ENCODE measurements around the gene BABAM2. TPM values are rescaled to one million over a fixed set of nuclear protein-coding genes. Genes with fewer than 3 reads are reported as not detected.

Gene BABAM2
- total RNA-seq, 4 donors from 2014 or later = 23.7 to 41.1 (median 27.9) TPM

DNA sequence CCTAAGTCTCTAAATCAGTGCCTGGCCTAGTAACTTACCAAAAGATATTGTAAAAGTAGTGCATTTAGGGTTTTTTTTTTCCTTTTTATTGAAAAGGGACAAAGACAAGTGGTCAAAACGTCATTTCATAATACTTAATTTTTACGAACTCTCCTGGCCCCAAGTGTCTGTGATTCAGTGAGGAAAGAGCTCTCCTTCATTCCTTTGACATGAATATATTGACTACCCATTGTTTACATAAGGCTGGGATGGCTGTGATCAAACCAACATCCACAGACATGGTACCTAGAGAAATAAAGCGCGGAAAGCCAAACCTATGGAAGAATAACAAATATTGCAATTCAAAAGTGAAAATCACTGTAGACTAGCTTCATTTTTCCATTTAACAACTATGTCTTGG is 198.4 kb downstream of the BABAM2 start:
- no peaks in the 10 kb centered on the region for H3K4me1 ChIP-seq
- WGBS = 97% methylated on average over 4 of the region's 4 CpGs
- no peaks in the 10 kb centered on the region for H3K9me3 ChIP-seq
- H3K27ac ChIP-seq = no peak overlapping the region
- no peak overlapping the region for H3K4me3 ChIP-seq
- TF ChIP-seq POLR2AphosphoS5 (IDR thresholded peaks at IDR 0.05) (no peak), POLR2A (IDR thresholded peaks at IDR 0.05) (no peak), EP300 (IDR thresholded peaks at IDR 0.05) (no peak)
- TF ChIP-seq, protein P1, sequence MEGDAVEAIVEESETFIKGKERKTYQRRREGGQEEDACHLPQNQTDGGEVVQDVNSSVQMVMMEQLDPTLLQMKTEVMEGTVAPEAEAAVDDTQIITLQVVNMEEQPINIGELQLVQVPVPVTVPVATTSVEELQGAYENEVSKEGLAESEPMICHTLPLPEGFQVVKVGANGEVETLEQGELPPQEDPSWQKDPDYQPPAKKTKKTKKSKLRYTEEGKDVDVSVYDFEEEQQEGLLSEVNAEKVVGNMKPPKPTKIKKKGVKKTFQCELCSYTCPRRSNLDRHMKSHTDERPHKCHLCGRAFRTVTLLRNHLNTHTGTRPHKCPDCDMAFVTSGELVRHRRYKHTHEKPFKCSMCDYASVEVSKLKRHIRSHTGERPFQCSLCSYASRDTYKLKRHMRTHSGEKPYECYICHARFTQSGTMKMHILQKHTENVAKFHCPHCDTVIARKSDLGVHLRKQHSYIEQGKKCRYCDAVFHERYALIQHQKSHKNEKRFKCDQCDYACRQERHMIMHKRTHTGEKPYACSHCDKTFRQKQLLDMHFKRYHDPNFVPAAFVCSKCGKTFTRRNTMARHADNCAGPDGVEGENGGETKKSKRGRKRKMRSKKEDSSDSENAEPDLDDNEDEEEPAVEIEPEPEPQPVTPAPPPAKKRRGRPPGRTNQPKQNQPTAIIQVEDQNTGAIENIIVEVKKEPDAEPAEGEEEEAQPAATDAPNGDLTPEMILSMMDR (IDR thresholded peaks at IDR 0.05) = no peak
- no peak for DNase-seq (ENCODE audit: low spot score in 2 of 2)
- no peaks in the 10 kb centered on the region for H3K27me3 ChIP-seq
- H3K36me3 ChIP-seq = no peaks in the 10 kb centered on the region

DNA sequence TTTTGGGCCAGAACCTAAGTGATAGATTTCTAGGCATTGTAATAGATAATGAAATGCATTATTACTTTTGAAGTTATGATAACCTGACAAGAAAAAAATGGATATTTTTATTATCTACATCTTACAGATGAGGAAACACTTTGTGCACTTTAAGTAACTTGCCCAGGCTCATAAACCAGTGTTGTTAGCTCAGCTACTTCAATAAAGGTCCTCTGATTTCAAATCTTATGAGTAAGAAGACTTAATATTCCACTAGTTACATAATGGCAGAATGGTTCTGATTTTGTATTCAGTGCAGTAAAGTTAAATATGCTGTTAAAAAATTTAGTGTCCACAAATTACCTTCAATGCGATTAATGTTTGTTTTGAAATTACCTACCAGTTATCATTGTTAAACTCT is 199.0 kb downstream of the BABAM2 start:
- 98% methylated on average over 1 of the region's 1 CpG for WGBS
- Histone ChIP-seq H3K27ac (no peak overlapping the region), H3K4me1 (no peaks in the 10 kb centered on the region), H3K36me3 (no peaks in the 10 kb centered on the region), H3K9me3 (no peaks in the 10 kb centered on the region), H3K4me3 (no peak overlapping the region), H3K27me3 (no peaks in the 10 kb centered on the region)
- no peak for DNase-seq (ENCODE audit: low spot score in 2 of 2)
- TF ChIP-seq EP300 (IDR thresholded peaks at IDR 0.05) (no peak), POLR2AphosphoS5 (IDR thresholded peaks at IDR 0.05) (no peak), POLR2A (IDR thresholded peaks at IDR 0.05) (no peak)
- TF ChIP-seq, protein P1 (IDR thresholded peaks at IDR 0.05) = no peak

DNA sequence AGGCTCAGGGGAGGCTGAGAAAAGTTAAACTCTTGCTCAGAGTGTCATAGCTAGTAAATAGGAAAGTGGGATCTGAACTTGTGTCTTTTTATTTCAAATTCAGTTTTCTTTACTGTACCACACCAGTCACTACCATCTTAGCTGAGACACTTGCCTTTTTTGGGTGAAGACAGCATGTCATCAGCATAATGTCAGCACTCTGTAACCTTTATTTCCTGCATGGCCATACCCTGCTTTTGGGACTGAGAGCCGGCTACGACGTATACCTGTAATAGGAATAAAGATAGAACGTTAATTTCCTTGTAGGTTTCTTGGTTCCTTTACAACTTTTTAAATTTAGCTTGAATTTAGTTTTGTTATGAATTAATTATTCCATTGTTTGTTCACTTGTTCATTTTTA is 202.8 kb downstream of the BABAM2 start:
- TF ChIP-seq POLR2A (IDR thresholded peaks at IDR 0.05) (no peak), POLR2AphosphoS5 (IDR thresholded peaks at IDR 0.05) (no peak), EP300 (IDR thresholded peaks at IDR 0.05) (no peak)
- TF ChIP-seq, protein P1 (IDR thresholded peaks at IDR 0.05) = no peak
- Histone ChIP-seq H3K27me3 (no peaks in the 10 kb centered on the region), H3K9me3 (no peaks in the 10 kb centered on the region), H3K36me3 (no peaks in the 10 kb centered on the region), H3K4me3 (no peak overlapping the region), H3K27ac (no peak overlapping the region), H3K4me1 (peaks cover 9% of the 10 kb centered on the region)
- DNase-seq (ENCODE audit: low spot score in 2 of 2) = no peak
- WGBS = 95% methylated on average over 4 of the region's 4 CpGs

DNA sequence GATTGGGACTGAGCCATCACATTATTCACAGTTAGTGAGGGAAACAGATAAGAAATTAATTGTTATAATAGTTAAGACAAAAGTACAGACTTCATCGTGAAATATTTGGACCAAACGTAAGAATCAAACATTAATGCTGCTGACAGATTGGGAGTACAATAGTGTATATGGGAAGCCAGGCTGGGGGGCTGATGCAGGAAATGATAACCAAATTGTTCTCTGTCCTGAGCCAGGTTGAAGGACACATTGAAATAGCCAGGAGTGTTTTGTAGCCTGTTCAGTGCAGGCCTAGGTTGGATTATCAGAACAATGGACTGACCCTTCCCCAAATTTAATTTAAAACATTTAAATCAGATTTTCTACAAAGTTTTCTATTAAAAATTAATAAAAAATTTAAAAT is 203.2 kb downstream of the BABAM2 start:
- Histone ChIP-seq H3K36me3 (no peaks in the 10 kb centered on the region), H3K27ac (no peak overlapping the region), H3K9me3 (no peaks in the 10 kb centered on the region), H3K27me3 (no peaks in the 10 kb centered on the region), H3K4me3 (no peak overlapping the region), H3K4me1 (peaks cover 9% of the 10 kb centered on the region)
- WGBS = 85% methylated on average over 2 of the region's 2 CpGs
- TF ChIP-seq POLR2AphosphoS5 (IDR thresholded peaks at IDR 0.05) (no peak), POLR2A (IDR thresholded peaks at IDR 0.05) (no peak), EP300 (IDR thresholded peaks at IDR 0.05) (no peak)
- TF ChIP-seq, protein P1 (IDR thresholded peaks at IDR 0.05) = no peak
- no peak for DNase-seq (ENCODE audit: low spot score in 2 of 2)

DNA sequence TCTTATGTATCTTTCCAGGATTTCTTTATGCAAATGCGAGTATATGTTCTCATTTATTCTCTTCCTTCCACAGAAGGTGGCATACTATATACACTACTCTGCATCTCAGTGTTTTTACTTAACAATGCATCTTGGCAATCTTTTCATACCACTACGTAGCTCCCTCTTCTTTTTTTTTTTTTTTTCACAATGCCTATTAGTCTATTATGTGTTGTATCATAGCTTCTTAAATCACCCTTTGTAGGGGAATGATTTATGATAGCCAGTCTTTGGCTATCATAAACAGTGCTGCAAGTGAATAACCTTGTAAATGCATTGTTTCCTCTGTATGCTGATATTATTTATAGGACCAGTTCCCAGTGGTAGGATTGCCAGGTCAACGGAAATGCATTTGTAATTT is 204.2 kb downstream of the BABAM2 start:
- Histone ChIP-seq H3K27me3 (no peaks in the 10 kb centered on the region), H3K36me3 (no peaks in the 10 kb centered on the region)
- 78% methylated on average over 3 of the region's 3 CpGs for WGBS

More for the DNA sequence above, 204.2 kb downstream of the BABAM2 start:
- TF ChIP-seq POLR2A (IDR thresholded peaks at IDR 0.05) = no peak
- TF ChIP-seq, protein P1 (IDR thresholded peaks at IDR 0.05) = no peak
- no peak for TF ChIP-seq EP300 (IDR thresholded peaks at IDR 0.05)
- TF ChIP-seq POLR2AphosphoS5 (IDR thresholded peaks at IDR 0.05) = no peak
- no peaks in the 10 kb centered on the region for H3K9me3 ChIP-seq
- H3K27ac ChIP-seq = no peak overlapping the region
- no peak for DNase-seq (ENCODE audit: low spot score in 2 of 2)
- H3K4me3 ChIP-seq = no peak overlapping the region
- H3K4me1 ChIP-seq = peaks cover 13% of the 10 kb centered on the region
